ENCODE results near the gene SAT1.
"Not testable (repeated sequence)": the region's sequence is repeated elsewhere in the genome, so short reads cannot be mapped to it uniquely, and the experiment has no call there.

SAT1 gene

GRCh38 chrX:23782863-23783588 is at the start of gene SAT1:
TSS of gene SAT1 (plus strand) at chrX:23783173. CDS start at chrX:23783352, 179 bp downstream.
- peak; percentile 72 to 87 for DNase-seq

- no peak for DNase-seq
Observed at GRCh38 chrX:23736030-23736429, 46.9 kb upstream of the SAT1 start.

GRCh38 chrX:23737413-23737812 is 45.6 kb upstream of the SAT1 start:
- DNase-seq, result no peak

- no peak for DNase-seq
Observed at GRCh38 chrX:23742174-23742696, 40.7 kb upstream of the SAT1 start.

GRCh38 chrX:23742697-23743622 is 40.0 kb upstream of the SAT1 start, which contains the start of gene ACOT9:
TSS of gene ACOT9 (minus strand) at chrX:23743276. CDS start at chrX:23743144, 132 bp downstream.
- peak; percentile 14 to 76 for DNase-seq

- not testable (repeated sequence) for DNase-seq
Observed at GRCh38 chrX:23743623-23743971, 39.4 kb upstream of the SAT1 start.

GRCh38 chrX:23745786-23746185 is 37.2 kb upstream of the SAT1 start:
- no peak for DNase-seq

- no peak for DNase-seq
Observed at GRCh38 chrX:23749129-23749528, 33.8 kb upstream of the SAT1 start.

- DNase-seq, result no peak
Observed at GRCh38 chrX:23749576-23749975, 33.4 kb upstream of the SAT1 start.

- no peak for DNase-seq
Observed at GRCh38 chrX:23752740-23753415, 30.1 kb upstream of the SAT1 start.

GRCh38 chrX:23754664-23755063 is 28.3 kb upstream of the SAT1 start:
- no peak for DNase-seq

- DNase-seq, result peak; percentile 3 to 48
Observed at GRCh38 chrX:23756165-23756564, 26.8 kb upstream of the SAT1 start.

- no peak for DNase-seq
Observed at GRCh38 chrX:23759821-23760220, 23.2 kb upstream of the SAT1 start.

GRCh38 chrX:23764188-23764984 is 18.6 kb upstream of the SAT1 start:
- DNase-seq, result no peak

GRCh38 chrX:23765449-23765848 is 17.5 kb upstream of the SAT1 start:
- no peak for DNase-seq

GRCh38 chrX:23765868-23766267 is 17.1 kb upstream of the SAT1 start:
- DNase-seq, result no peak

GRCh38 chrX:23766650-23767551 is 16.1 kb upstream of the SAT1 start:
- DNase-seq, result no peak

GRCh38 chrX:23770142-23770541 is 12.8 kb upstream of the SAT1 start:
- DNase-seq, result no peak

GRCh38 chrX:23771086-23771485 is 11.9 kb upstream of the SAT1 start:
- DNase-seq, result not testable (repeated sequence)

GRCh38 chrX:23773601-23774175 is 9.3 kb upstream of the SAT1 start:
- DNase-seq, result peak in 1 of 2 donors; percentile 73

- DNase-seq, result no peak
Observed at GRCh38 chrX:23776363-23776762, 6.6 kb upstream of the SAT1 start.

Data from bone marrow (tissue), 2 donors.